Neural progenitor cell (in vitro differentiated cells): ENCODE data around the gene PPP1R3A. TPM values are rescaled to one million over a fixed set of nuclear protein-coding genes. Genes with fewer than 3 reads are reported as not detected.

Experiments used
- DNase-seq: peaks from one replicate; pipeline ENCODE4 v3.0.0-alpha.2; 2016; ENCODE audit warnings: low spot score
- H2AFZ ChIP-seq: fragments of 200-600 bp; sonication (generic); replicated peaks from 2 replicates; pipeline ENCODE4 v1.6.1; 2016; ENCODE audit warnings: antibody characterized with exemption
- H3F3A ChIP-seq: fragments of 200-600 bp; sonication (generic); 2 replicates; pipeline ENCODE4 v1.6.1; 2016; ENCODE audit warnings: antibody characterized with exemption, low read depth
- H3K27ac ChIP-seq: fragments of 200-600 bp; sonication (generic); 2 replicates; pipeline ENCODE4 v1.5.1; 2016; ENCODE audit warnings: mild to moderate bottlenecking
- H3K27me3 ChIP-seq: fragments of 200-600 bp; sonication (generic); 2 replicates; pipeline ENCODE4 v1.6.1; 2016; ENCODE audit warnings: mild to moderate bottlenecking, moderate library complexity
- H3K36me3 ChIP-seq: fragments of 200-600 bp; sonication (generic); 2 replicates; pipeline ENCODE4 v1.5.1; 2016
- H3K4me1 ChIP-seq: fragments of 200-600 bp; sonication (generic); 2 replicates; pipeline ENCODE4 v1.6.1; 2016; ENCODE audit warnings: mixed run types
- H3K4me2 ChIP-seq: fragments of 200-600 bp; sonication (generic); 2 replicates; pipeline ENCODE4 v1.6.1; 2016
- H3K4me3 ChIP-seq: fragments of 200-600 bp; sonication (generic); 2 replicates; pipeline ENCODE4 v1.5.1; 2016
- H3K79me2 ChIP-seq: fragments of 200-600 bp; sonication (generic); 2 replicates; pipeline ENCODE4 v1.6.1; 2016; ENCODE audit warnings: low read depth
- H3K9ac ChIP-seq: fragments of 200-600 bp; sonication (generic); 2 replicates; pipeline ENCODE4 v1.6.1; 2016
- H3K9me3 ChIP-seq: fragments of 200-600 bp; sonication (generic); 2 replicates; pipeline ENCODE4 v1.5.1; 2016; ENCODE audit warnings: low read depth
- H4K20me1 ChIP-seq: fragments of 200-600 bp; sonication (generic); 2 replicates; pipeline ENCODE4 v1.6.1; 2016; ENCODE audit warnings: low read depth
- H3K27ac Mint-ChIP-seq: 3 replicates; pipeline ENCODE4 v1.8.0; 2021; ENCODE audit warnings: mixed read lengths
- H3K27me3 Mint-ChIP-seq: 2 replicates; pipeline ENCODE4 v1.8.0; 2022; ENCODE audit warnings: low read depth, mild to moderate bottlenecking, inconsistent platforms, moderate library complexity, mixed read lengths; ENCODE audit not compliant: insufficient read depth
- H3K36me3 Mint-ChIP-seq: 3 replicates; pipeline ENCODE4 v1.8.0; 2021; ENCODE audit warnings: mixed read lengths
- H3K4me1 Mint-ChIP-seq: 3 replicates; pipeline ENCODE4 v1.8.0; 2021; ENCODE audit warnings: mixed read lengths
- H3K4me3 Mint-ChIP-seq: 3 replicates; pipeline ENCODE4 v1.8.0; 2021; ENCODE audit warnings: mild to moderate bottlenecking, moderate library complexity, mixed read lengths
- H3K9me3 Mint-ChIP-seq: 3 replicates; pipeline ENCODE4 v1.8.0; 2020; ENCODE audit warnings: mixed read lengths
- EZH2 ChIP-seq: fragments of 200-600 bp; sonication (generic); IDR thresholded peaks from 2 replicates; pipeline ENCODE4 v1.6.1; 2017; ENCODE audit warnings: antibody characterized with exemption, mild to moderate bottlenecking, moderate library complexity
- EZH2phosphoT487 ChIP-seq: fragments of 200-600 bp; sonication (generic); IDR thresholded peaks from 2 replicates; pipeline ENCODE4 v1.6.1; 2017; ENCODE audit warnings: antibody characterized with exemption
- total RNA-seq: library from RNA; depleted of rRNA; stranded (reverse); fragments of >200 nt; gene quantifications from 2 replicates; pipeline ENCODE4 v1.2.3, GENCODE V29; 2015; ENCODE audit warnings: low replicate concordance
- TF ChIP-seq, protein P1 (sequence below): fragments of 200-600 bp; sonication (generic); IDR thresholded peaks from 2 replicates; pipeline ENCODE4 v1.5.1; 2017; ENCODE audit warnings: antibody characterized with exemption, mild to moderate bottlenecking

The PPP1R3A gene
- total RNA-seq, 1 donor from 2014 or later = not detected

DNA sequence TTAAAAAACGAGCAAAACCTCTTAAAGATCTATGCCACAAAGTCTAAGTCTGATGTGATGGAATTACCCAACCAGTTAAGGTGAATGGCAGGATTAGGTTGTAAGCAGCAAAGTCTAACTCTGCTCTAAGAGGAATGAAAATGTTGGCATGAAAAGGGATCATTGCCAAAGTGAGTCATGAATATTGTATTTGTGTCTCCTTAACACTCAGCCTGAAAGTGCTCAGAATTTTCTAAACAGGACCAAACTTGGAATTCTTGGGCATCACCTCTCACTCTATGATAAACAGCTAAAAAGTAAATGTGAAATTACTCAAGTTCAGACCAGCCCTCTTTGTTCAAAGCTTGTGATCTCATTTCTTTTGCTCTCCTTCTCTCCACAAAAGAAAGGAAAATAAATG, 27.0 kb downstream of the PPP1R3A start:
- Histone ChIP-seq H3F3A (no peaks in the 10 kb centered on the region), H4K20me1 (no peaks in the 10 kb centered on the region), H3K9ac (no peak overlapping the region), H3K9me3 (no peaks in the 10 kb centered on the region), H3K27ac (no peak overlapping the region), H3K4me3 (no peak overlapping the region), H3K27me3 (no peaks in the 10 kb centered on the region), H3K79me2 (no peaks in the 10 kb centered on the region), H3K4me1 (no peaks in the 10 kb centered on the region), H2AFZ (no peak overlapping the region), H3K4me2 (no peak overlapping the region), H3K36me3 (no peaks in the 10 kb centered on the region)
- Mint-ChIP-seq H3K4me1 (no peaks in the 10 kb centered on the region), H3K9me3 (no peaks in the 10 kb centered on the region), H3K36me3 (no peaks in the 10 kb centered on the region), H3K27me3 (no peaks in the 10 kb centered on the region), H3K4me3 (no peak overlapping the region), H3K27ac (no peak overlapping the region)
- DNase-seq = no peak
- TF ChIP-seq EZH2phosphoT487 (no peak), EZH2 (no peak)
- TF ChIP-seq, protein P1, sequence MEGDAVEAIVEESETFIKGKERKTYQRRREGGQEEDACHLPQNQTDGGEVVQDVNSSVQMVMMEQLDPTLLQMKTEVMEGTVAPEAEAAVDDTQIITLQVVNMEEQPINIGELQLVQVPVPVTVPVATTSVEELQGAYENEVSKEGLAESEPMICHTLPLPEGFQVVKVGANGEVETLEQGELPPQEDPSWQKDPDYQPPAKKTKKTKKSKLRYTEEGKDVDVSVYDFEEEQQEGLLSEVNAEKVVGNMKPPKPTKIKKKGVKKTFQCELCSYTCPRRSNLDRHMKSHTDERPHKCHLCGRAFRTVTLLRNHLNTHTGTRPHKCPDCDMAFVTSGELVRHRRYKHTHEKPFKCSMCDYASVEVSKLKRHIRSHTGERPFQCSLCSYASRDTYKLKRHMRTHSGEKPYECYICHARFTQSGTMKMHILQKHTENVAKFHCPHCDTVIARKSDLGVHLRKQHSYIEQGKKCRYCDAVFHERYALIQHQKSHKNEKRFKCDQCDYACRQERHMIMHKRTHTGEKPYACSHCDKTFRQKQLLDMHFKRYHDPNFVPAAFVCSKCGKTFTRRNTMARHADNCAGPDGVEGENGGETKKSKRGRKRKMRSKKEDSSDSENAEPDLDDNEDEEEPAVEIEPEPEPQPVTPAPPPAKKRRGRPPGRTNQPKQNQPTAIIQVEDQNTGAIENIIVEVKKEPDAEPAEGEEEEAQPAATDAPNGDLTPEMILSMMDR = no peak

DNA sequence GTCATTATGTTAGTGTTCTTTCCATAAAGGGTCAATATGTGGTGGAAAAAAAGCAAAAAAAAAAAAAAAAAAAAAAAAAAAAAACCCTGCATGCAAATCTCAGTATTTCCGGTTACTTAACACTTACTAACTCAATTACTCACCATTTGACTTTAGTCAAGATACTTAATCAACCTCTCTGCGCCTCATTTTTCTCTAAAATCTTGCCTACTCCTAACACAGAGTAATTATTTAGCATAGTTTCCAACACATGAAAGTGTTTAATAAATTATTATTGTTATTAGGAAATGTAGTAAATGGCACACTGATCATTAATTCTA, 27.8 kb downstream of the PPP1R3A start:
- no peak overlapping the region for H3K4me2 ChIP-seq
- H3K27me3 Mint-ChIP-seq = no peaks in the 10 kb centered on the region
- no peaks in the 10 kb centered on the region for H3K36me3 ChIP-seq
- no peaks in the 10 kb centered on the region for H4K20me1 ChIP-seq
- no peak for DNase-seq
- H3K4me3 Mint-ChIP-seq = no peak overlapping the region
- H3K9ac ChIP-seq = no peak overlapping the region
- no peaks in the 10 kb centered on the region for H3K36me3 Mint-ChIP-seq
- no peaks in the 10 kb centered on the region for H3K4me1 Mint-ChIP-seq
- no peaks in the 10 kb centered on the region for H3F3A ChIP-seq
- no peak overlapping the region for H3K27ac Mint-ChIP-seq
- H3K4me1 ChIP-seq = no peaks in the 10 kb centered on the region
- no peaks in the 10 kb centered on the region for H3K9me3 ChIP-seq
- H3K79me2 ChIP-seq = no peaks in the 10 kb centered on the region
- H3K27ac ChIP-seq = no peak overlapping the region
- no peaks in the 10 kb centered on the region for H3K27me3 ChIP-seq
- TF ChIP-seq, protein P1 = no peak
- TF ChIP-seq EZH2 (no peak), EZH2phosphoT487 (no peak)
- no peak overlapping the region for H3K4me3 ChIP-seq
- no peaks in the 10 kb centered on the region for H3K9me3 Mint-ChIP-seq
- no peak overlapping the region for H2AFZ ChIP-seq

DNA sequence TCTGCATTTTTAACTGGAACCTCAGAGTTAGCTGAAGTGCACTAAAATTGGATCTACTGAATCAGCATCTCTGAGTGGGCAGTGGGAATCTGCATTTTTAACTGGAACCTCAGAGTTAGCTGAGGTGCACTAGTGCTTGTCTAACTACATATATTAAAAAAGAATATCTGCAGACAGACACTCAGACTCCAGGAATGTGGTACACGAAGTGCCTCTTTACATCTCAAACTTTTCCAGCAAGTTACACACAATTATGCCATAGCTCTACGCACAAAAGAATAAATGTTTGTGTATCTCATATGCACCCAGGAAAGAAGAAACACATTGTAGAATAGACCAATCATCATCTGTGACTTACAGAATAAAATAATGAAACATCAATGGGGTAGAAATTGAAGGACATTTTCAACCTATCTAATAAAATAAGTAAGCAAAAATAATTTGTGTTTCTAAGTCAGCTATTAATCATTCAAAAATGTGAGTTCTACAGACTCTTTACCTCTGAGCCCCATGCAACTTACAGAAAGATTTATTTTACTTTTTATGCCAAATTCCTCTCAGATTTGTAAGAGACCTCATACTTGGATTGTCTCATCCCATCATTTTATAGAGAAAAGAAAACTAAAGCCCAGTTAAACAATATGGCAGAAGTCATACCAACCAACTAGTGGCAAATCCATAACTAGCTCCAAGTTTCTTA, 28.3 kb downstream of the PPP1R3A start:
- no peaks in the 10 kb centered on the region for H3K4me1 ChIP-seq
- no peaks in the 10 kb centered on the region for H3K4me1 Mint-ChIP-seq
- H3K4me3 ChIP-seq = no peak overlapping the region
- no peaks in the 10 kb centered on the region for H3F3A ChIP-seq
- no peak overlapping the region for H3K9ac ChIP-seq
- no peaks in the 10 kb centered on the region for H3K27me3 Mint-ChIP-seq
- no peak for DNase-seq
- H3K36me3 ChIP-seq = no peaks in the 10 kb centered on the region
- H3K9me3 ChIP-seq = no peaks in the 10 kb centered on the region
- TF ChIP-seq, protein P1 = no peak
- TF ChIP-seq EZH2phosphoT487 = no peak
- no peak for TF ChIP-seq EZH2
- no peak overlapping the region for H2AFZ ChIP-seq
- no peak overlapping the region for H3K4me3 Mint-ChIP-seq
- no peaks in the 10 kb centered on the region for H3K79me2 ChIP-seq
- H3K9me3 Mint-ChIP-seq = no peaks in the 10 kb centered on the region
- no peaks in the 10 kb centered on the region for H3K36me3 Mint-ChIP-seq
- no peaks in the 10 kb centered on the region for H4K20me1 ChIP-seq
- H3K27ac Mint-ChIP-seq = no peak overlapping the region
- no peak overlapping the region for H3K4me2 ChIP-seq
- H3K27ac ChIP-seq = no peak overlapping the region
- no peaks in the 10 kb centered on the region for H3K27me3 ChIP-seq
